ENCODE data around the gene GPS1. TPM values are rescaled to one million over a fixed set of nuclear protein-coding genes. Genes with fewer than 3 reads are reported as not detected.

The GPS1 gene
- total RNA-seq, 1 donor from 2014 or later: 115 TPM

DNA sequence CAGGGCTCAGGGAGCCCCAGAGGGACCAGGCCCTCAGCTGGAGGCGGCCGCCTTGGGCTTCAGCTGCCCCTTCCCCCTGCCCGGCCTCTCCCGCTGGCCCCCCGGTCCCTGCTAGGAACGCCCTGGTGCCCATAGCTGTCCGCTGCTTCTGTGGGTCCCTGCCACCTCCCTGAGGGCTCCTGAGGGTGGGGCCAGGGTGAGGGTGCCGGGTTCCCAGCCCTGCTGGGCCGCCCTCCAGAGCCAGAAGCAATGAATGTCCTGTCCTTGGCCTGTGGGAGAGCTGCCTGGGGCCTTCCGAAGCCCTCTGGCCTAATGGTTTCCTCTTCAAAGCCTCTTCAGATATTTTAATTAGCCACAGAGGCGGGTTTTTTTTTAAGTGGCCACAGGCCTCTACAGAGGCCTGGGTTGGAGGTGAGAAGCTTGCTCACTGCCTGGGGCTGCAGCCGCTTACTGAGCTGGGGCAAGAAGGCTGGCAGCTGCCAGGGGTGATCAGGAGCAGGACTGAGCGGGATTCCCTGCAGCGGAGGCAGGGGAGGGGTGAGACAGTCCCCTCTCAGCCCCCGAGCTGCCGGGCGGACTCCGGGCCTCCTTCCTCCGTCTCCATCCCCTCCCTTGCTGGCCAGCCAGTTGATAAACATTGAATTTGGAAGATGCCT, 38.9 kb upstream of the GPS1 start:
- Mint-ChIP-seq H3K9me3 (ENCODE audit: unreplicated experiment) (no peaks in the 10 kb centered on the region), H3K4me3 (ENCODE audit: unreplicated experiment) (no peak overlapping the region), H3K27ac (ENCODE audit: unreplicated experiment) (no peak overlapping the region), H3K4me1 (ENCODE audit: low read depth, unreplicated experiment) (no peaks in the 10 kb centered on the region), H3K36me3 (ENCODE audit: unreplicated experiment) (no peaks in the 10 kb centered on the region), H3K27me3 (ENCODE audit: unreplicated experiment) (no peaks in the 10 kb centered on the region)
- no peak for DNase-seq
- TF ChIP-seq, protein P1, sequence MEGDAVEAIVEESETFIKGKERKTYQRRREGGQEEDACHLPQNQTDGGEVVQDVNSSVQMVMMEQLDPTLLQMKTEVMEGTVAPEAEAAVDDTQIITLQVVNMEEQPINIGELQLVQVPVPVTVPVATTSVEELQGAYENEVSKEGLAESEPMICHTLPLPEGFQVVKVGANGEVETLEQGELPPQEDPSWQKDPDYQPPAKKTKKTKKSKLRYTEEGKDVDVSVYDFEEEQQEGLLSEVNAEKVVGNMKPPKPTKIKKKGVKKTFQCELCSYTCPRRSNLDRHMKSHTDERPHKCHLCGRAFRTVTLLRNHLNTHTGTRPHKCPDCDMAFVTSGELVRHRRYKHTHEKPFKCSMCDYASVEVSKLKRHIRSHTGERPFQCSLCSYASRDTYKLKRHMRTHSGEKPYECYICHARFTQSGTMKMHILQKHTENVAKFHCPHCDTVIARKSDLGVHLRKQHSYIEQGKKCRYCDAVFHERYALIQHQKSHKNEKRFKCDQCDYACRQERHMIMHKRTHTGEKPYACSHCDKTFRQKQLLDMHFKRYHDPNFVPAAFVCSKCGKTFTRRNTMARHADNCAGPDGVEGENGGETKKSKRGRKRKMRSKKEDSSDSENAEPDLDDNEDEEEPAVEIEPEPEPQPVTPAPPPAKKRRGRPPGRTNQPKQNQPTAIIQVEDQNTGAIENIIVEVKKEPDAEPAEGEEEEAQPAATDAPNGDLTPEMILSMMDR (IDR thresholded peaks at IDR 0.05; ENCODE audit: partially characterized antibody, unreplicated experiment): no peak

DNA sequence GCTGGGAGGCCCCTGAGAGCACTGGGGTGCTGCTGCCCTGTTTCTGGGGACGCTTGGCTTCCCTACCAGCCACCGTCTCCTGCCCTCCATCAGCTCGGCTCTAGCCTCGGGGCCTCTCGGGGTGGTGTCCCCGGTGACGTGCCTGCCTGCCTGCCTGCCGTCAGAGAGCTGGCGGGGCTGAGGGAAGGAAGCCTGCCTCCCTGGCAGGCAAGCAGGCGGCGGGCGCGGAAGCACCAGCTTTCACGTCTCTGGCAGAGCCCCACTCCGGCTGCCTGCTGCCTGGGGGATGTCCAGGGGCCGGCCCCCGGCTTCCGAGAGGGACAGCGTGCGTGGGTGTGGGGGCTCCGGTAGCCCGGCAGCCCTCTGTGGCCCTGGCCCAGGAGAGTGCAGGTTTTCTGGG, 38.4 kb upstream of the GPS1 start:
- DNase-seq: no peak
- Mint-ChIP-seq H3K4me1 (ENCODE audit: low read depth, unreplicated experiment) (no peaks in the 10 kb centered on the region), H3K27ac (ENCODE audit: unreplicated experiment) (no peak overlapping the region), H3K9me3 (ENCODE audit: unreplicated experiment) (no peaks in the 10 kb centered on the region), H3K36me3 (ENCODE audit: unreplicated experiment) (no peaks in the 10 kb centered on the region), H3K27me3 (ENCODE audit: unreplicated experiment) (no peaks in the 10 kb centered on the region), H3K4me3 (ENCODE audit: unreplicated experiment) (no peak overlapping the region)
- TF ChIP-seq, protein P1 (IDR thresholded peaks at IDR 0.05; ENCODE audit: partially characterized antibody, unreplicated experiment): no peak

DNA sequence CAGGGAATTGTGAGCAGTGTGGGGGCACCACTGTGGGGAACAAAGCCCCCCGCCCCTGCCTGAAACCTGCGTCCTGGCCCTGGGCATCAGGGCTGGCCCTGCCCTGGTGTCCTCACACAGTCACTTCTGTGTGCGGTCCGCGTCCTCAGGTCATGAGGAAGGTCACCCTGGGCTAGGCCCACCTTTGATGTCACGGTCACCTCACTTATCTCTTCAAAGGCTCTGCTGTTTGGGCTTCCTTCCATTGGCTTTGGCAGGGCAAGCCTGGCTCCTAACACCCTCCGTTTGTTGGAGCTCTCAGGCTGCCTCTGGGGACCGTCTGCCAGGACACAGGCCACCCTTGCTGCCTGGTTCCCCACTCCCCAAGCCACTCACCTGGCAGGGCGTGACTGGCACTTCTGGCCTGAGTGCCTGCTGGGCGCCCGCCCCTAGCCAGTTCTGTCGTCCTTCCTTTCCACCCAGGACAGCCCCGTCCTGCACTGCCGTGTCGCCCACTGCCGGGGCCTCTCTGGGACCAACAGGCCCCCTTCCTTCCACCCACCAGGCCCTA, 37.9 kb upstream of the GPS1 start:
- DNase-seq: no peak
- Mint-ChIP-seq H3K4me3 (ENCODE audit: unreplicated experiment) (no peak overlapping the region), H3K4me1 (ENCODE audit: low read depth, unreplicated experiment) (no peaks in the 10 kb centered on the region), H3K27ac (ENCODE audit: unreplicated experiment) (no peak overlapping the region), H3K9me3 (ENCODE audit: unreplicated experiment) (peaks cover 3% of the 10 kb centered on the region), H3K27me3 (ENCODE audit: unreplicated experiment) (peaks cover 2% of the 10 kb centered on the region), H3K36me3 (ENCODE audit: unreplicated experiment) (no peaks in the 10 kb centered on the region)
- TF ChIP-seq, protein P1 (IDR thresholded peaks at IDR 0.05; ENCODE audit: partially characterized antibody, unreplicated experiment): no peak

DNA sequence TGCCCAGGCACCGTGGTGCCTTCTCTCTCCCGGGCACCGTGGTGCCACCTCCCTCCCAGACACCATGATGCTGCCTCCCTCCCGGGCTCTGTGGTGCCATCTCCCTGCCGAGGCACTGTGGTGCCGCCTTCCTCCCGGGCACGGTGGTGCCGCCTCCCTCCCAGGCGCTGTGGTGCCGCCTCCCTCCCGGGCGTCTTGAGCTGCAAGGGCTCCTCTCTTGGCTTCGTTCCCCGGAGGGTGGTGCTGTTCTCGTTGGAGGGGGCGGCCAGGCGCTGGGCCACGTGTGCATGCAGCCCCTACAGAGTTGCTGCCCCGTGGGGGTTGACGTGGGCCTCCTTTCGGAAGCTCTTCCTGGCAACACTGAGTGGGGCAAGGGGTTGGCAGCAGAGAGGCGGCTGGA, 37.3 kb upstream of the GPS1 start:
- no peak for DNase-seq
- Mint-ChIP-seq H3K4me1 (ENCODE audit: low read depth, unreplicated experiment) (no peaks in the 10 kb centered on the region), H3K9me3 (ENCODE audit: unreplicated experiment) (peaks cover 3% of the 10 kb centered on the region), H3K4me3 (ENCODE audit: unreplicated experiment) (no peak overlapping the region), H3K27ac (ENCODE audit: unreplicated experiment) (no peak overlapping the region), H3K36me3 (ENCODE audit: unreplicated experiment) (no peaks in the 10 kb centered on the region), H3K27me3 (ENCODE audit: unreplicated experiment) (peaks cover 2% of the 10 kb centered on the region)
- TF ChIP-seq, protein P1 (IDR thresholded peaks at IDR 0.05; ENCODE audit: partially characterized antibody, unreplicated experiment): no peak

DNA sequence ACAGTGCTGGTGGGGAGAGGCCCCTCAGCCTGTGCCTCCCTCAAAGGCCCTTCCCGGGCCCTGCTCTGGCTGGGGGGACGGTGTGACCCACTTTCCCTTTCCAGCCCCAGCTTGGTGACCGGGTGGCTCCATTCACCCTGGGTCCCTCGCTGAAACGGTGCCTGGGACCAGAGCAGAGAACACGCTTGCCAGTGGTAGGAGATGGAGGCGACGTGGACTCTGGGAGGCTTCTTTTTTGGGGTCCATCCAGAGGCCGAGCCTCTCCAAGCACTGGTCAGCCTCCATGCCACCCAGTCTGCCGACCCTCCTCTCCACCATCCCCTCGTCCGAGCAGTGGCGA, 36.8 kb upstream of the GPS1 start:
- H3K4me3 Mint-ChIP-seq (ENCODE audit: unreplicated experiment): no peak overlapping the region
- TF ChIP-seq, protein P1 (IDR thresholded peaks at IDR 0.05; ENCODE audit: partially characterized antibody, unreplicated experiment): no peak
- no peak overlapping the region for H3K27ac Mint-ChIP-seq (ENCODE audit: unreplicated experiment)
- H3K4me1 Mint-ChIP-seq (ENCODE audit: low read depth, unreplicated experiment): no peaks in the 10 kb centered on the region
- DNase-seq: no peak
- H3K9me3 Mint-ChIP-seq (ENCODE audit: unreplicated experiment): peaks cover 3% of the 10 kb centered on the region
- peaks cover 2% of the 10 kb centered on the region for H3K27me3 Mint-ChIP-seq (ENCODE audit: unreplicated experiment)
- no peaks in the 10 kb centered on the region for H3K36me3 Mint-ChIP-seq (ENCODE audit: unreplicated experiment)

All from glutamatergic neuron (in vitro differentiated cells).